Measurements from ENCODE around the gene NEDD9. TPM values are rescaled to one million over a fixed set of nuclear protein-coding genes. Genes with fewer than 3 reads are reported as not detected.

NEDD9 gene
- total and polyA plus RNA-seq, 2 donors (not counting 1 experiment from before 2014, with no cell fraction given) = 38.9 to 46.2 TPM

- H3K27me3 Mint-ChIP-seq = no peaks in the 10 kb centered on the region
- Histone ChIP-seq H3K36me3 (replicated peaks in 1 of 2; ENCODE audit: control extremely low read depth in 1 of 2, control insufficient read depth in 1 of 2, extremely low read depth in 1 of 2, insufficient read depth in 2 of 2, low read length in 1 of 2) (peaks cover 4 to 63% of the 10 kb centered on the region in 2 experiments), H3K9me3 (ENCODE audit: control extremely low read depth in 1 of 3, control insufficient read depth in 2 of 3, insufficient read depth in 1 of 3, low read length in 2 of 3) (no peaks in the 10 kb centered on the region), H3K27me3 (replicated peaks in 1 of 4; ENCODE audit: control extremely low read depth in 1 of 4, control insufficient read depth in 3 of 4, insufficient read depth in 4 of 4, low read length in 3 of 4) (no peaks in the 10 kb centered on the region), H4K20me1 (ENCODE audit: control insufficient read depth, insufficient read depth, low read length, poor library complexity, severe bottlenecking) (no peaks in the 10 kb centered on the region), H3K79me2 (ENCODE audit: control insufficient read depth, insufficient read depth, low read length) (peaks cover 16% of the 10 kb centered on the region), H3K4me1 (ENCODE audit: control insufficient read depth in 2 of 2, insufficient read depth in 2 of 2, low read length in 2 of 2) (peaks cover 0 to 8% of the 10 kb centered on the region in 2 donors), H3K4me3 (ENCODE audit: control extremely low read depth in 1 of 5, extremely low read depth in 1 of 5, insufficient read depth in 1 of 5, low read depth in 2 of 5, low read length in 4 of 5) (no peak overlapping the region), H3K4me2 (replicated peaks; ENCODE audit: low read depth, low read length, poor library complexity, severe bottlenecking) (no peak overlapping the region), H2AFZ (ENCODE audit: insufficient read depth, low read depth, low read length, poor library complexity, severe bottlenecking) (no peak overlapping the region), H3K9ac (ENCODE audit: low read length) (no peak overlapping the region), H3K27ac (ENCODE audit: low read length in 2 of 2) (peak overlapping the region in 1 of 2 donors; percentile 48)
- CTCF ChIA-PET = no interaction called here
- peaks cover 21% of the 10 kb centered on the region for H3K4me1 Mint-ChIP-seq
- 51% methylated on average over 14 of the region's 15 CpGs for WGBS (ENCODE audit: insufficient coverage)
- ATAC-seq (ENCODE audit: low read depth) (no peak), DNase-seq (no peak)
- peak overlapping the region; percentile 46 for H3K27ac Mint-ChIP-seq
- POLR2A ChIA-PET = no interaction called here
- intact Hi-C loops (cut with micrococcal nuclease) = no loop called here
- H3K4me3 Mint-ChIP-seq = no peak overlapping the region
- TF ChIP-seq CTCF (IDR thresholded peaks at IDR 0.05) = no peak
- no peaks in the 10 kb centered on the region for H3K9me3 Mint-ChIP-seq (ENCODE audit: insufficient read depth)
Observed at GRCh38 chr6:11196511-11197174, 35.8 kb downstream of the NEDD9 start.

GRCh38 chr6:11194356-11195218, 37.9 kb downstream of the NEDD9 start:
- Histone ChIP-seq H3K4me1 (ENCODE audit: control insufficient read depth in 2 of 2, insufficient read depth in 2 of 2, low read length in 2 of 2) (peaks cover 0 to 8% of the 10 kb centered on the region in 2 donors), H3K9me3 (ENCODE audit: control extremely low read depth in 1 of 3, control insufficient read depth in 2 of 3, insufficient read depth in 1 of 3, low read length in 2 of 3) (no peaks in the 10 kb centered on the region), H3K36me3 (replicated peaks in 1 of 2; ENCODE audit: control extremely low read depth in 1 of 2, control insufficient read depth in 1 of 2, extremely low read depth in 1 of 2, insufficient read depth in 2 of 2, low read length in 1 of 2) (peaks cover 4 to 66% of the 10 kb centered on the region in 2 experiments), H3K4me3 (ENCODE audit: control extremely low read depth in 1 of 5, extremely low read depth in 1 of 5, insufficient read depth in 1 of 5, low read depth in 2 of 5, low read length in 4 of 5) (no peak overlapping the region), H3K27ac (ENCODE audit: low read length in 2 of 2) (no peak overlapping the region), H3K27me3 (replicated peaks in 1 of 4; ENCODE audit: control extremely low read depth in 1 of 4, control insufficient read depth in 3 of 4, insufficient read depth in 4 of 4, low read length in 3 of 4) (no peaks in the 10 kb centered on the region), H3K4me2 (replicated peaks; ENCODE audit: low read depth, low read length, poor library complexity, severe bottlenecking) (no peak overlapping the region), H2AFZ (ENCODE audit: insufficient read depth, low read depth, low read length, poor library complexity, severe bottlenecking) (no peak overlapping the region), H3K9ac (ENCODE audit: low read length) (no peak overlapping the region), H3K79me2 (ENCODE audit: control insufficient read depth, insufficient read depth, low read length) (peaks cover 13% of the 10 kb centered on the region), H4K20me1 (ENCODE audit: control insufficient read depth, insufficient read depth, low read length, poor library complexity, severe bottlenecking) (peaks cover 5% of the 10 kb centered on the region)
- DNase-seq (no peak), ATAC-seq (ENCODE audit: low read depth) (no peak)
- TF ChIP-seq CTCF (IDR thresholded peaks at IDR 0.05) (no peak), EZH2 (IDR thresholded peaks at IDR 0.05; ENCODE audit: borderline replicate concordance, insufficient read depth, low read depth, low read length, poor library complexity, severe bottlenecking) (no peak)
- Mint-ChIP-seq H3K27me3 (no peaks in the 10 kb centered on the region), H3K27ac (no peak overlapping the region), H3K4me1 (peaks cover 11% of the 10 kb centered on the region), H3K9me3 (ENCODE audit: insufficient read depth) (no peaks in the 10 kb centered on the region), H3K4me3 (no peak overlapping the region)
- intact Hi-C loops (cut with micrococcal nuclease) = no loop called here
- POLR2A ChIA-PET = no interaction called here
- CTCF ChIA-PET = no interaction called here
- WGBS (ENCODE audit: insufficient coverage) = 98% methylated on average over 7 of the region's 12 CpGs

Measured in B cell (primary cell).